Measurements from ENCODE around the gene SPINT2.

GRCh38 chr19:38335949-38336637 lies 71.7 kb downstream of the SPINT2 start:
- TF ChIP-seq EZH2 (IDR thresholded peaks at IDR 0.05; ENCODE audit: borderline replicate concordance, low read depth, low read length, poor library complexity, severe bottlenecking) (no peak), CTCF (conservative IDR thresholded peaks at IDR 0.05; ENCODE audit: low read depth, low read length) (no peak)

All from A673 (cell line).